ENCODE measurements around the gene NKTR.
"Not testable (repeated sequence)": the region's sequence is repeated elsewhere in the genome, so short reads cannot be mapped to it uniquely, and the experiment has no call there.

The NKTR gene

DNA sequence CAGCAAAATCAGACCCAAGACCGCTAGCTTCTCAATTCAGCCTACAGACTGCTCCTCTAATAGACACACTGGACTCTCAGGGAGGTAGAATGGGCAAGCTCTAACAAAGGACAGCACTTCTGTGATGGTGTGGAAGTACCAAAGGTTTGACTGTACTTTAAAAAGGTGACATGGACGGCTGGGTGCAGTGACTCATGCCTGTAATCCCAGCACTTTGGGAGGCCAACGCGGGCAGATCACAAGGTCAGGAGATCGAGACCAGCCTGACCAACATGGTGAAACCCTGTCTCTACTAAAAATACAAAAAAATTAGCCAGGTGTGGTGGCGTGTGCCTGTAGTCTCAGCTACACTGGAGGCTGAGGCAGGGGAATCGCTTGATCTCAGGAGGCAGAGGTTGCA, 3.4 kb upstream of the NKTR start:
- not testable (repeated sequence) for DNase-seq

DNA sequence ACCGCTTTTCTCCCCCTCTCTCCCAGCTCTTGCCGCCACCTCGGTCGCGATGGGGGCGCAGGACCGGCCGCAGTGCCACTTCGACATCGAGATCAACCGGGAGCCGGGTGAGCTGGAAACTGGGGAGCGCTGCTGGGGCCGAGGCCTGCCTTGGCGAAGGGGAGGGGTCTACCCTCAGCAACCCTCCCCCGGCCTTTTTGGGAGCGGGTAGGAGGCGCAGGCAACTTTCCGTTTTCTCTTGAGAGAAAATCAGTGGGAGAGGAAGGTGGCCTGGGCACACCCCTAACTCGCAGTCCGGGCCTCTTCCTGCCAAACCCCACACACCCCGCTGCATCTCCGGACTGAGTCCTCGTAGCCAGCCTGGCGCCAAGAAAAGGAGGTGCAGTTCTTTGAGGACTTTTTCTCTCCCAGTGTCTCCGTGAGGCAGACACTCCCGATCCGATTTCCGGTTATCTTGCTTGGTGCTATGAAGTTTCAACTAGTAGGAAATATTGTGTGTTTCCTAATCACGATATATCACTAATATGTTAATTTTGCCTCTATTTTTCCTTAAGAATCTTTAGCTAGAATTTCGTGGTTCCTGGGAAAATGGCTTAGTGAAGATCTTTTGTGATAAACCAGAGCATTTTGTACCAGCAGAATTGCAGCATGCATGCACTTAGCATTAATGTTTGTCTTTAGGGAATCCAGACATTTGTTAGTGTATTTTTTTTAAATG, 631 bp downstream of the NKTR start:
- DNase-seq = peak; percentile 62

DNA sequence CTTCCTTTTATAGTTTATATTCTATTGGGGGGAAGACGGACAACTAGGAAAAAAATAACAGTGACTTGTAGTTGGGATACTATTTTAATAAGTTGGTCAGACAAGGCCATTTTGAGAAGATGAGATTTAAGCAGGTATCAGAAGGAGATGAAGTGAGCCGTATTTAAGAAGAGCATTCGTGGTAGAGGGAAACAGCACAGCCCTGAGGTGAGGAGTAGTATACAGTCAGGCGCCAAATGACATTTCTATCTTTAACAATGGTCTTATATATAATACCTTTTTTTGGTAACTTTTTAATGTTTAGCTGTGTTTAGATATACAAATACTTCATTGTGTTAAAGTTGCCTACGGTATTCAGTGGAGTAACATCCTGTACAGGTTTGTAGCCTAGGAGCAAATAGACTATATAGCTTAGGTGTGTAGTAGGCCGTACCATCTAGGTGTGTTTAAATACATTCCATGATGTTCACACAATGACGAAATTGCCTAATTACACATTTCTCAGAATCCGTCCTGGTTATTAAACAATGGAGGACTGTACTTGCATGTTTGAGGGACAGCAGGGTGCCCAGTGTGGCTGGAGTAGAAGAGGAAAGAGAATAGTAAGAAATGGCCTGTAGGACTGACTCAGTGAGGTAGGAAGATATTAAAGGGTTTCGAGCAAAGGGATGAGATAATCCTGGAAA, 1.6 kb downstream of the NKTR start:
- peak; percentile 49 for DNase-seq

DNA sequence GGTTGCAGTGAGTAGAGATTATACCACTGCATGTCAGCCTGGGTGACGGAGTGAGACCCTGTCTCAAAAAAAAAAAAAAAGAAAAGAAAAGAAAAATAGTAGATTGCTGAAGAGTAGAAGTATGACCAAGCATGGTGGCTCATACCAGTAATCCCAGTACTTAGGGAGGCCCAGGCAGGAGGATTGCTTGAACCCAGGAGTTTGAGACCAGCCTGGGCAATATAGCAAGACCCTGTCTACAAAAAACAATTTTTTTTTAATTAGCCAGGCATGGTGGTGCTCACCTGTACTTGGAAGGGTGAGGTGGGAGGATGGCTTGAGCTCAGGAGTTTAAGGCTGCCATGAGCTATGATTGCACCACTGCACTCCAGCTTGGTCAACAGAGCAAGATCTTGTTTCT, 2.5 kb downstream of the NKTR start:
- no peak for DNase-seq

DNA sequence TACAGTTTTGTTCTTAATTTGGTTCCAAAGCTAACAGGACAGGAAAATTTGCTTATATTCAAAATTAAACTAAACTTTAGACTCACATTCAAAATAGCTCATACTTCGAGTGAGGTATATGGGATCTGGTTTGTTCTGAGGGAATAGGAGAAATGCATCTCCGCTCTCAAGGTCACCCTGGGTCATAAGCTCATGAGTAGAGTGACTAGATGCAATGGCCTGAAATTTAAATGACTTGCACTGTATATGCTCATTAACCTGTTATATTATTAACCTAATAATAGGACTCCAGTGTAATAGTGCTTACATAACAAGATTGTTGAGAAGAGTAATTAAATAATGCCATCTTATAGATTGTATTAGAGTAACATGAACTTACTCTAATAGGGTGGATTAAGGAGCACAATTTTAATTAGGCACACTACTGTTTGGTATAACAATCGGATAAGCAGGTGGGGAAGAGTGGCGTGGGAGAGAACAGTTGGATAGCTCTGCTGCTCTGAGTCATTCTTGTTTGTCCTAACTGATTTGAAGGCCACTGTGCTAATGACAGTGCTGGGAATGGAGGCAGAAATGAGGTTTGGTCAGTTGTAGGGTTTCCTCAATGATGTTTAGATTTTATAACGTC, 5.2 kb downstream of the NKTR start:
- no peak for DNase-seq

DNA sequence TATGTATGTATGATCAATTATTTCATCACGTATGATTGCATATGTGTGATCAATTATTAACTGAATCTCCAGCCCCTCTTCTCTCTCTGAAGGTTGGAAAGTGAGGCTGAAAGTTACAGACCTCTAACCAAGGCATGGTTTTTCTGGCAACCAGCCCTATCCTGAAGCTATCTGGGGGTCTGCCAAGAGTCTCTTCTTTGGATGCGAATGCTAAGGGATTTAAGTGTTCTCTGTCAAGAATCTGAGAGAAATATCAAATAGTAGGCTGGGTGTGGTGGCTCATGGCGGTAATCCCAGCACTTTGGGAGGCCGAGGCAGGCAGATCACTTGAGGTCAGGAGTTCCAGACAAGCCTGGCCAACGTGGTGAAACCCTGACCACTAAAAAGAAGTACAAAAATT, 8.1 kb downstream of the NKTR start:
- DNase-seq = no peak

DNA sequence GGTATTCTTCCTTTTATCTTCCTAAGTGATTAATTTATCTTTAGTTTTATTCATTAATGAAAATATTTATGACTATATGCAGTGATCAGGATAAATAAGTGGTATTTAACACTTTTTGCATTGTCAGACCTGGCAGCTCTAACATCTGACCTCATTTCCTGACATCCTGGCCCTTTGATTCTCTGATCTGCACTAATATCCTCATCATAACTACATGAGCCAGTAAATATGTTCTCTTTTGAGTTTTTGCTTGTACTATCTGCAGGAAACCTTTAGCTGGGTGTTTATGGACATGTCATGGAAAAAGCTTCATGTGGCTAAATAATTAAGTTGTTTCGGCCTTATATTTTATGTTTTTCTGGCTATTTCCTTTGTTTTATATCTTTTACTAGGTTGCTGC, 10.5 kb downstream of the NKTR start:
- peak; percentile 46 for DNase-seq

DNA sequence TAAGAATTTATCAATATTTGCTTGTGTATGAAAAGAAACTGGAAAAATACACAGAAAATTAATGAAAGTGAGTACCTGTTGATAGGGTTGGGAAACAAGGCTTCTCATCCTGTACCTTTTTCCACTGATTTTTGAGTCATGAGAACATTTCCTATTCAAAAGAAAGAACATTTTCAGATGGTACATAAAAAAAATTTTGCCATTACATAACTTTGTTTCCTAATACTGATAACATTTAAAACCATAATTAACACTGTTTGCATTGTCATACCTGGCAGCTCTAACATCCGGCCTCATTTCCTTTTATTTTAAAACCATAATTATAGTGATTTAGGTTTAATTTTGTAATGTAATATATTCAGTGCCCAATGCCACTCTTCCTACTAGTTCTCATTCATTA, 11.7 kb downstream of the NKTR start:
- DNase-seq = peak; percentile 15

DNA sequence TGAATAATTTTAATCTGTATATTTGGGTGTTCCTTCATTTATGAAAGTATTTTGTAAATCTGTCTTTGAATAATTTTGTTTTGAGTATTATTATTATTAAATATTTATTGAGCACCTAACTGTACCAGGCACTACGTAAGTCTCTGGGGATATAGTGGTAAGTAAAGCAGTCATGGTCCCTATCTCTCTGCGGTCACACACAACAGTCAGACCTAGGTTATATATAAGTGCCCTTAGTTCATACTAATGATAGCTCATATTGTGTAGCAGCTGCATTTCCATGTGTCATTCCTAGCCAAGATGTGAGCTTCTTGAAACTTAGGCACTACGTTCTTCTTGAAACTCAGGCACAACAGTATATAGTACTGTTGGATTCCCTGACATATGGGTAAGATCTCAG, 12.4 kb downstream of the NKTR start:
- no peak for DNase-seq

GRCh38 chr3:42613462-42613861, 13.0 kb downstream of the NKTR start:
- peak; percentile 34 for DNase-seq

- DNase-seq = no peak
These were observed 31.1 kb downstream of the NKTR start for GRCh38 chr3:42631620-42632019.

DNA sequence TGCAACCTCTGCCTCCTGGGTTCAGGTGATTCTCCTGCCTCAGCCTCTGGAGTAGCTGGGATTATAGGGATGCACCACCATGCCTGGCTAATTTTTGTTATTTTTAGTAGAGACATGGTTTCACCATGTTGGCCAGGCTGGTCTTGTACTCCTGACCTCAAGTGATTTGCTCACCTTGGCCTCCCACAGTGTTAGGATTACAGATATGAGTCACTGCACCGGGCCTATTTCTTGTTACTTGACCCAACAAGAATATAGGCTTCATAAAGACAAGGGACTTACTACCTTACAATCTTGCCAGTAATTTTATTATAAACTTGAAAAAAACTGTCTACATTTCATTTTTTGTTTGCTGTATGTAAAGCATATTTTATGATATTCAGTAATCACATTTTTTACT, 31.7 kb downstream of the NKTR start:
- no peak for DNase-seq

DNA sequence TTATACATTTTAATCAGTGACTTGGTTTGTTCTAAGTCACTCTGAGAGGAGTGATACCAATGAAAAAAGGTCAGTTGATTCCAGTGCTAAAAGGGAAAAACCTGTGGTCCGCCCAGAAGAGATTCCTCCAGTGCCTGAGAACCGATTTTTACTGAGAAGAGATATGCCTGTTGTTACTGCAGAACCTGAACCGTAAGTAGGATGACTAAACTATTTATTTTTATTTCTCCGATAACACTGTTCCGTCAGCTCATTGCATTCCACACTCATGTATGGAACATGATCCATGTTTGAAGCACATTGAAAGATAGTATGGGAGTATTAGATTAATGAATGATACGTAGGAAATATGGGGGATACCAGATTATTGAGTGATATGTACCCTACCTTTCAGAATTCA, 33.1 kb downstream of the NKTR start:
- DNase-seq = no peak

DNA sequence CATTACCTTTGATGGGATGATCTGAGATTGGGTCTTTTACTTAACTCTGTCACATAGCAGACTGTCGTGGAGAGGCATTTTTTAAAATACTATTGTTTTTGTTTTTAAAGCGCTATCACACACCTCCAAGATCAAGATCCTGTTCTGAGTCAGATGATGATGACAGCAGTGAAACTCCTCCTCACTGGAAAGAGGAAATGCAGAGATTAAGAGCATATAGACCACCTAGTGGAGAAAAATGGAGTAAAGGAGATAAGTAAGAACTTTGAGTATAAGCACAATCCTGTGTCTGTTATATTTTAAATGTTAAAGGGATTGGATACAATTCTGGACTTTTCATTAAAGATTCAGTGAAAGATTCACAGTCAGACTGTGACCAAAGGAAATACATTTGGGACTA, 34.6 kb downstream of the NKTR start:
- peak; percentile 30 for DNase-seq

- no peak for DNase-seq
These were observed 36.5 kb downstream of the NKTR start for GRCh38 chr3:42637001-42637400.

- peak; percentile 67 for DNase-seq
These were observed 37.9 kb downstream of the NKTR start for GRCh38 chr3:42638339-42638842.

DNA sequence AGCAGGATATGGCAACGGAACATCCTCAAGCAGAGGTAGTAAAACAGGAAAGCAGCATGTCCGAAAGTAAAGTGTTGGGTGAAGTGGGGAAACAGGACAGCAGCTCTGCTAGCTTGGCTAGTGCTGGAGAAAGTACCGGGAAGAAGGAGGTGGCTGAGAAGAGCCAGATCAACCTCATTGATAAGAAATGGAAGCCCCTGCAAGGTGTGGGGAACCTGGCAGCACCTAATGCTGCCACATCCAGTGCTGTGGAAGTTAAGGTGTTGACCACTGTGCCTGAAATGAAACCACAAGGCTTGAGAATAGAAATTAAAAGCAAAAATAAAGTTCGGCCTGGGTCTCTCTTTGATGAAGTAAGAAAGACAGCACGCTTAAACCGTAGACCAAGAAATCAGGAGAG, 38.7 kb downstream of the NKTR start:
- DNase-seq = peak; percentile 24

GRCh38 chr3:42640129-42640528, 39.6 kb downstream of the NKTR start:
- no peak for DNase-seq

- DNase-seq = no peak
These were observed 40.4 kb downstream of the NKTR start for GRCh38 chr3:42640771-42641370.

- no peak for DNase-seq
These were observed 47.5 kb downstream of the NKTR start for GRCh38 chr3:42647821-42648459.

GRCh38 chr3:42649006-42649405, 48.5 kb downstream of the NKTR start:
- no peak for DNase-seq

DNA sequence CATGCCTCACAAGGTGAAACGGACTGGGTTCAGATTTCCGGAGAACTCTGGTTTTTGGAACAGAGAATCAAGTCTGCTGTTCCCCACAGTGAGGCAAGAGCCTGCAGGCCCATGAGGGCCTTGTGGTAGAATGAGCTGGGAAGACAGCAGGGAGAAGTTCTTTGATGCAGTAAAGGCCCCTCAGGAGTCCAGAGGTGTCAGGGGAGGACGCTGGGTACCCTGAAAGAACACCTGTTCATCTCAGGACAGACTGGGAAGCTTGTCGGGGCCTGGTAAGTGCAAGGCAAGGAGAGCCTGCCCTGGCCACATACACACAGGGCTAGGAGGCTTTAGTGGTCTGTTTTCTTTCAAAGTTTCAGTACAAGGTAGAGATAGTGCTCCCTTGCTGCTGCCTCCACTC, 49.3 kb downstream of the NKTR start:
- DNase-seq = no peak
